Measurements from ENCODE around the gene MKRN2.

MKRN2 gene

GRCh38 chr3:12574131-12574530 is 17.2 kb downstream of the MKRN2 start:
- TF ChIP-seq, protein P1, sequence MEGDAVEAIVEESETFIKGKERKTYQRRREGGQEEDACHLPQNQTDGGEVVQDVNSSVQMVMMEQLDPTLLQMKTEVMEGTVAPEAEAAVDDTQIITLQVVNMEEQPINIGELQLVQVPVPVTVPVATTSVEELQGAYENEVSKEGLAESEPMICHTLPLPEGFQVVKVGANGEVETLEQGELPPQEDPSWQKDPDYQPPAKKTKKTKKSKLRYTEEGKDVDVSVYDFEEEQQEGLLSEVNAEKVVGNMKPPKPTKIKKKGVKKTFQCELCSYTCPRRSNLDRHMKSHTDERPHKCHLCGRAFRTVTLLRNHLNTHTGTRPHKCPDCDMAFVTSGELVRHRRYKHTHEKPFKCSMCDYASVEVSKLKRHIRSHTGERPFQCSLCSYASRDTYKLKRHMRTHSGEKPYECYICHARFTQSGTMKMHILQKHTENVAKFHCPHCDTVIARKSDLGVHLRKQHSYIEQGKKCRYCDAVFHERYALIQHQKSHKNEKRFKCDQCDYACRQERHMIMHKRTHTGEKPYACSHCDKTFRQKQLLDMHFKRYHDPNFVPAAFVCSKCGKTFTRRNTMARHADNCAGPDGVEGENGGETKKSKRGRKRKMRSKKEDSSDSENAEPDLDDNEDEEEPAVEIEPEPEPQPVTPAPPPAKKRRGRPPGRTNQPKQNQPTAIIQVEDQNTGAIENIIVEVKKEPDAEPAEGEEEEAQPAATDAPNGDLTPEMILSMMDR (conservative IDR thresholded peaks at IDR 0.05; ENCODE audit: control insufficient read depth, insufficient read depth, low read depth, low read length), result no peak
- peak; percentile 31 for DNase-seq (ENCODE audit: low read depth)

GRCh38 chr3:12574661-12575060 is 17.8 kb downstream of the MKRN2 start:
- no peak overlapping the region for H3K4me3 ChIP-seq (ENCODE audit: control insufficient read depth, low read depth, low read length)
- DNase-seq (ENCODE audit: low read depth), result no peak
- TF ChIP-seq, protein P1 (conservative IDR thresholded peaks at IDR 0.05; ENCODE audit: control insufficient read depth, insufficient read depth, low read depth, low read length), result no peak

More at GRCh38 chr3:12574131-12574530, 17.2 kb downstream of the MKRN2 start:
- no peak overlapping the region for H3K4me3 ChIP-seq (ENCODE audit: control insufficient read depth, low read depth, low read length)

GRCh38 chr3:12577379-12577778 is 20.5 kb downstream of the MKRN2 start:
- TF ChIP-seq, protein P1 (conservative IDR thresholded peaks at IDR 0.05; ENCODE audit: control insufficient read depth, insufficient read depth, low read depth, low read length), result no peak
- DNase-seq (ENCODE audit: low read depth), result no peak
- no peak overlapping the region for H3K4me3 ChIP-seq (ENCODE audit: control insufficient read depth, low read depth, low read length)

DNA sequence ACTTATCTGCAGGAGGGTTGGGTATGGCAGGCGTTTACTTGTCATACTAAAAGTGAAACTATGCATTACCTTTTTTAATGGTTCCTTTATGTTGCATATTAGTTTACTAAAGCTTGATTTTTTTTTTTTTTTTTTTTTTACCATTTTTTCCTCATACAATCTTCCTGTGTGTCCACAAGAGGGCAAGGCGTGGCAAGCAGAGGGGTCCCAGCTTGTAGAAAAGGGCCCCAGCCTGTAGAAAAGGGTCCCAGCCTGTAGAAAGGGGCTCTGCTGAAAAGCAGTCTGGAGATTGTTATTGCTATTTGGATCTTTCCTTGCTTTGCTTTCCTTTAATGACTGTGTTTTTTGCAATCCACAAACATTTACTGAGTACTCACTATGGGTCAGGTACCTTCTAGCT is 21.9 kb downstream of the MKRN2 start:
- DNase-seq (ENCODE audit: low read depth), result no peak
- H3K4me3 ChIP-seq (ENCODE audit: control insufficient read depth, low read depth, low read length), result no peak overlapping the region

GRCh38 chr3:12579456-12579855 is 22.6 kb downstream of the MKRN2 start:
- no peak for DNase-seq (ENCODE audit: low read depth)
- TF ChIP-seq, protein P1 (conservative IDR thresholded peaks at IDR 0.05; ENCODE audit: control insufficient read depth, insufficient read depth, low read depth, low read length), result no peak
- no peak overlapping the region for H3K4me3 ChIP-seq (ENCODE audit: control insufficient read depth, low read depth, low read length)

More for the DNA sequence above, 21.9 kb downstream of the MKRN2 start:
- TF ChIP-seq, protein P1 (conservative IDR thresholded peaks at IDR 0.05; ENCODE audit: control insufficient read depth, insufficient read depth, low read depth, low read length), result peak; percentile 30

DNA sequence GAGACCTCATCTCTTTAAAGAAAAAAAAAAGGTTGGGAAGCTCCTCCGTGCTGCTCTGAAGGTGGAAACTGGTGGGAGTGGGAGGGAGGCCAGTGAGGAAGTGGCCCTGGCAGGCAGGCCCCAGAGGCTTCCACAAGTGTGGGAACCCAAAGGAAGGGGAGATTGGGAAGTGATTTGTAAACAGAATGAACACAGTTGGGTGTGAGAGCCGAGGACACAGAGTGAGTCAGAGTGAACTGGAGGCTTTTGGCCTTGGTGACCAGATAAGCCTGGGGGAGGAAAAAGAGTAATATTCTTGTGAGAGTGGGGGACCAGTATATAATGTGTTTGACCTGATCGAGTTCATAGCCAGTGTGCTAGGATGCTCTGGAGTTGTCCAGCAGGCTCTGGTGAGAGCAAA is 23.0 kb downstream of the MKRN2 start:
- peak; percentile 64 for DNase-seq (ENCODE audit: low read depth)
- TF ChIP-seq, protein P1 (conservative IDR thresholded peaks at IDR 0.05; ENCODE audit: control insufficient read depth, insufficient read depth, low read depth, low read length), result no peak
- no peak overlapping the region for H3K4me3 ChIP-seq (ENCODE audit: control insufficient read depth, low read depth, low read length)

DNA sequence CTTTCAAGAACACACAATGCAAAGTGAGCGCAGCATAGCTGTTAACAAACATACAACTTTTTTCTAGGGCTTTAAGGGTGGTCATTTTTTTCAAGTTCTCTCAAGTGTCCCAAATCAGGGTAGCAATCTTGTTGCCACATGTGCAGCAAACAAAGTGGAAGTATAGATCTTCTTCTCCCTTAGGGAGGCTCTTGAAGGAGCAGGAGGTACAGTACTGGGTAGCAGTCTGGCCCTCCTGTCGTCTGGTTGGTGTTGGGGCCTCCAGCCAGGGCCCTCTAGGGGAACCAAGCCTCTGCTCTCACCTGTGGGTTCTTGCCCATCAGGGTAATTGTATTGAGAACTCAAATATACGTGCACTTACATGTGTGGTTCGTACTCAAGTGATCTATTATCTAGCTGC is 25.8 kb downstream of the MKRN2 start:
- H3K4me3 ChIP-seq (ENCODE audit: control insufficient read depth, low read depth, low read length), result no peak overlapping the region
- TF ChIP-seq, protein P1 (conservative IDR thresholded peaks at IDR 0.05; ENCODE audit: control insufficient read depth, insufficient read depth, low read depth, low read length), result no peak
- no peak for DNase-seq (ENCODE audit: low read depth)

Measured in fibroblast of mammary gland (primary cell).